ENCODE data around the gene GOLT1A.

DNA sequence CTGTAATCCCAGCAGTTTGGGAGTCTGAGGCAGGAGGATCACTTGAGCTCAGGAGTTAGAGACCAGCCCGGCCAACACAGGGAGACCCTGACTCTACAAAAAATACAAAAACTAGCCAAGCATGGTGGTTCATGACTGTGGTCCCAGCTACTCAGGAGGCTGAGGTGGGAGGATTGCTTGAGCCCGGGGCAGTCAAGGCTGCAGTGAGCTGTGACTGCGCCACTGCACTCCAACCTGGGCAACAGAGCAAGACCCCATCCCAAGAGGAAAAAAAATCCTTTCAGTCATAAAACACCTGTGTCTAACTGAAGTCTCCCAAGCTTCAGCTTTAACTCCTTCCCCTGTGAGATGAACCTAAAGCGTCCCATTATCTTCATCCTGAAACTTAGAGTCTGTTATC is 33.1 kb upstream of the GOLT1A start:
- TF ChIP-seq EGR1 (IDR thresholded peaks at IDR 0.05; ENCODE audit: borderline replicate concordance, low read depth, low read length) (no peak), SIX5 (IDR thresholded peaks at IDR 0.05; ENCODE audit: low read depth, low read length) (no peak), SP4 (IDR thresholded peaks at IDR 0.05; ENCODE audit: low read length) (no peak)
